WI38 (cell line): ENCODE results near the gene SMLR1.

Experiments
- H3K4me3 ChIP-seq: 2 replicates; pipeline ENCODE4 v1.5.1; 2011; ENCODE audit warnings: low read depth, mild to moderate bottlenecking, control low read depth, low read length
- CTCF ChIP-seq: IDR thresholded peaks from 2 replicates; pipeline ENCODE4 v1.5.1; 2012; ENCODE audit warnings: low read depth, mild to moderate bottlenecking, control low read depth, low read length

Gene SMLR1

GRCh38 chr6:130852844-130853554 lies 25.8 kb downstream of the SMLR1 start:
- TF ChIP-seq CTCF = no peak
- no peak overlapping the region for H3K4me3 ChIP-seq

- no peak for TF ChIP-seq CTCF
- no peak overlapping the region for H3K4me3 ChIP-seq
Observed at GRCh38 chr6:130853555-130854183, 26.5 kb downstream of the SMLR1 start.

- no peak for TF ChIP-seq CTCF
- H3K4me3 ChIP-seq = no peak overlapping the region
Observed at GRCh38 chr6:130858054-130858453, 30.8 kb downstream of the SMLR1 start.

- no peak overlapping the region for H3K4me3 ChIP-seq
- TF ChIP-seq CTCF = no peak
Observed at GRCh38 chr6:130858498-130859160, 31.4 kb downstream of the SMLR1 start.

- H3K4me3 ChIP-seq = no peak overlapping the region
- TF ChIP-seq CTCF = no peak
Observed at GRCh38 chr6:130859161-130859867, 32.1 kb downstream of the SMLR1 start.

- TF ChIP-seq CTCF = no peak
Observed at GRCh38 chr6:130862370-130862769, 35.2 kb downstream of the SMLR1 start.

More at GRCh38 chr6:130862370-130862769, 35.2 kb downstream of the SMLR1 start:
- H3K4me3 ChIP-seq = no peak overlapping the region
